ENCODE data around the gene PPP1R1C. TPM values are rescaled to one million over a fixed set of nuclear protein-coding genes. Genes with fewer than 3 reads are reported as not detected.

Gene PPP1R1C
- total RNA-seq, 1 experiment from 2014 or later: 3.4 TPM

DNA sequence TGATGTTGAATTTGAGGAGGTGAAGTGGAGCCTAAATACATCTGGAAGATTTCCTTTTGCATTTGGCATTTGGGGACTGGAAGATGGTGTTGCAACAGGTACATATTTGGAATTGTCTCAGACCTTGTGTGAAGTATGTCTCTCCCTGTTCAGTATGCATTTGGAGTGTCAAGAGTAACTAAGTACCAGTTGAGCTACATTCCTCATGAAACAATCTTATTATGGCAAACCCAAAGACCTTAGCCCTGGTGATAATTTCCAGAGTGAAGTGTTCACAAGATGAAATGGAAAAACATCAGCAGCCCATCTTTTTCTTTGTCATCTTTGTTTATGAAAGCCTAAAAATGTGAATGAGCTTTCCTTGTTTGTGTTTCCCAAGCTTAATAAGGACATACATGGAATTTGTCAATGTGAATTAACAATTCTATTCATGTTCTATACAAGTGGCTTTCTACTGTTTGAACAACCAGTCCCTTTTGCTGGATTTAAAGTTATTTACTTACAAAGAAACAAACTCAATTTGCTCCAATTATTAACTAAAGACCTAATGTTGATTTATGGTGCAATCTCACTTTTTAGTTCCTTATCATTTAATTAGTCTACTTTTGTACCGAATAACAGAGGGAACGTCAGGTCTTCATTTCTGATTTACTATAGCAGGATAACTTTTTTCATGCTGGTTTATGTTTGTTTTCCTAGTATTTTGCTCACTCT lies 42.1 kb upstream of the PPP1R1C start:
- no peaks in the 10 kb centered on the region for H3K27me3 Mint-ChIP-seq (ENCODE audit: low read depth)
- H3K27ac Mint-ChIP-seq: no peak overlapping the region
- H3K4me3 Mint-ChIP-seq: no peak overlapping the region
- TF ChIP-seq ZNF138 (CRISPR knock-in tag; conservative IDR thresholded peaks at IDR 0.05): no peak
- TF ChIP-seq, protein P1, sequence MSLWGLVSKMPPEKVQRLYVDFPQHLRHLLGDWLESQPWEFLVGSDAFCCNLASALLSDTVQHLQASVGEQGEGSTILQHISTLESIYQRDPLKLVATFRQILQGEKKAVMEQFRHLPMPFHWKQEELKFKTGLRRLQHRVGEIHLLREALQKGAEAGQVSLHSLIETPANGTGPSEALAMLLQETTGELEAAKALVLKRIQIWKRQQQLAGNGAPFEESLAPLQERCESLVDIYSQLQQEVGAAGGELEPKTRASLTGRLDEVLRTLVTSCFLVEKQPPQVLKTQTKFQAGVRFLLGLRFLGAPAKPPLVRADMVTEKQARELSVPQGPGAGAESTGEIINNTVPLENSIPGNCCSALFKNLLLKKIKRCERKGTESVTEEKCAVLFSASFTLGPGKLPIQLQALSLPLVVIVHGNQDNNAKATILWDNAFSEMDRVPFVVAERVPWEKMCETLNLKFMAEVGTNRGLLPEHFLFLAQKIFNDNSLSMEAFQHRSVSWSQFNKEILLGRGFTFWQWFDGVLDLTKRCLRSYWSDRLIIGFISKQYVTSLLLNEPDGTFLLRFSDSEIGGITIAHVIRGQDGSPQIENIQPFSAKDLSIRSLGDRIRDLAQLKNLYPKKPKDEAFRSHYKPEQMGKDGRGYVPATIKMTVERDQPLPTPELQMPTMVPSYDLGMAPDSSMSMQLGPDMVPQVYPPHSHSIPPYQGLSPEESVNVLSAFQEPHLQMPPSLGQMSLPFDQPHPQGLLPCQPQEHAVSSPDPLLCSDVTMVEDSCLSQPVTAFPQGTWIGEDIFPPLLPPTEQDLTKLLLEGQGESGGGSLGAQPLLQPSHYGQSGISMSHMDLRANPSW (CRISPR knock-in tag; conservative IDR thresholded peaks at IDR 0.05; ENCODE audit: low read depth): no peak
- H3K9me3 Mint-ChIP-seq: no peaks in the 10 kb centered on the region
- H3K36me3 Mint-ChIP-seq: no peaks in the 10 kb centered on the region
- no peak for ATAC-seq
- POLR2A ChIA-PET: no interaction called here
- no peak for DNase-seq (ENCODE audit: low spot score)
- CTCF ChIA-PET: interaction anchor here (1.2 to 1.5 kb wide), 2 partner anchors 10 to 11 kb away, joined by 3 to 4 read pairs; no protein-coding TSS in a partner anchor
- peaks cover 6% of the 10 kb centered on the region; the same call in 1 of the 2 replicates for H3K4me1 Mint-ChIP-seq

GRCh38 chr2:181944164-181944913 lies 41.3 kb upstream of the PPP1R1C start:
- ATAC-seq (no peak), DNase-seq (ENCODE audit: low spot score) (no peak)
- no peak for TF ChIP-seq OVOL2 (CRISPR knock-in tag; IDR thresholded peaks at IDR 0.05; ENCODE audit: borderline replicate concordance)
- Mint-ChIP-seq H3K27me3 (ENCODE audit: low read depth) (no peaks in the 10 kb centered on the region), H3K4me1 (peaks cover 6% of the 10 kb centered on the region; the same call in 1 of the 2 replicates), H3K9me3 (no peaks in the 10 kb centered on the region), H3K36me3 (no peaks in the 10 kb centered on the region), H3K27ac (no peak overlapping the region), H3K4me3 (no peak overlapping the region)
- ChIA-PET POLR2A (no interaction called here), CTCF (interaction anchor here (1.2 kb wide), 1 partner anchor 10 kb away, joined by 3 read pairs; no protein-coding TSS in a partner anchor)

GRCh38 chr2:181944914-181945291 lies 40.8 kb upstream of the PPP1R1C start:
- H3K27ac Mint-ChIP-seq: no peak overlapping the region
- ATAC-seq (no peak), DNase-seq (ENCODE audit: low spot score) (no peak)
- POLR2A ChIA-PET: no interaction called here
- CTCF ChIA-PET: no interaction called here
- H3K4me1 Mint-ChIP-seq: peaks cover 6% of the 10 kb centered on the region; the same call in 1 of the 2 replicates
- H3K27me3 Mint-ChIP-seq (ENCODE audit: low read depth): no peaks in the 10 kb centered on the region
- no peak overlapping the region for H3K4me3 Mint-ChIP-seq
- H3K9me3 Mint-ChIP-seq: no peaks in the 10 kb centered on the region
- H3K36me3 Mint-ChIP-seq: no peaks in the 10 kb centered on the region
- TF ChIP-seq RORB (CRISPR knock-in tag; IDR thresholded peaks at IDR 0.05): no peak
- TF ChIP-seq SP1 (CRISPR knock-in tag; conservative IDR thresholded peaks at IDR 0.05): no peak
- TF ChIP-seq FOXK1 (CRISPR knock-in tag; IDR thresholded peaks at IDR 0.05): no peak
- TF ChIP-seq ELF4 (CRISPR knock-in tag; IDR thresholded peaks at IDR 0.05; ENCODE audit: low read depth): no peak
- TF ChIP-seq ARID4B (CRISPR knock-in tag; IDR thresholded peaks at IDR 0.05; ENCODE audit: borderline replicate concordance): no peak
- TF ChIP-seq ZNF416 (CRISPR knock-in tag; IDR thresholded peaks at IDR 0.05): no peak
- no peak for TF ChIP-seq KAT7 (CRISPR knock-in tag; IDR thresholded peaks at IDR 0.05; ENCODE audit: borderline replicate concordance)
- TF ChIP-seq E2F5 (CRISPR knock-in tag; IDR thresholded peaks at IDR 0.05): no peak
- no peak for TF ChIP-seq ERG (CRISPR knock-in tag; IDR thresholded peaks at IDR 0.05)
- no peak for TF ChIP-seq OVOL2 (CRISPR knock-in tag; IDR thresholded peaks at IDR 0.05; ENCODE audit: borderline replicate concordance)
- TF ChIP-seq HMGA2 (CRISPR knock-in tag; IDR thresholded peaks at IDR 0.05): no peak
- TF ChIP-seq, protein P2, sequence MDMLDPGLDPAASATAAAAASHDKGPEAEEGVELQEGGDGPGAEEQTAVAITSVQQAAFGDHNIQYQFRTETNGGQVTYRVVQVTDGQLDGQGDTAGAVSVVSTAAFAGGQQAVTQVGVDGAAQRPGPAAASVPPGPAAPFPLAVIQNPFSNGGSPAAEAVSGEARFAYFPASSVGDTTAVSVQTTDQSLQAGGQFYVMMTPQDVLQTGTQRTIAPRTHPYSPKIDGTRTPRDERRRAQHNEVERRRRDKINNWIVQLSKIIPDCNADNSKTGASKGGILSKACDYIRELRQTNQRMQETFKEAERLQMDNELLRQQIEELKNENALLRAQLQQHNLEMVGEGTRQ (CRISPR knock-in tag; IDR thresholded peaks at IDR 0.05): no peak
- TF ChIP-seq E2F4 (CRISPR knock-in tag; IDR thresholded peaks at IDR 0.05; ENCODE audit: borderline replicate concordance, low read depth): no peak
- TF ChIP-seq ZNF512 (CRISPR knock-in tag; IDR thresholded peaks at IDR 0.05; ENCODE audit: borderline replicate concordance): no peak
